GM12892 (cell line): ENCODE results near the gene CUBN.

Experiments used
- DNase-seq: peaks from one replicate; pipeline ENCODE4 v3.0.0; 2011; ENCODE audit not compliant: insufficient read length
- FAIRE-seq: peaks from 2 replicates; lab custom pipeline; 2011; peaks lifted over from hg19 to GRCh38; lab: Jason Lieb, UNC
- POLR2A ChIP-seq: IDR thresholded peaks from 2 replicates; pipeline ENCODE4 v1.6.1; 2011; ENCODE audit warnings: low read depth, low read length, control low read depth
- POLR2AphosphoS5 ChIP-seq: IDR thresholded peaks from 2 replicates; pipeline ENCODE4 v1.6.1; 2011; ENCODE audit warnings: low read depth, low read length, control low read depth
- TAF1 ChIP-seq: IDR thresholded peaks from 2 replicates; pipeline ENCODE4 v1.6.1; 2011; ENCODE audit warnings: low read depth, mild to moderate bottlenecking, control low read depth, low read length, borderline replicate concordance

Gene CUBN

GRCh38 chr10:17140386-17140761 lies 10.8 kb upstream of the CUBN start:
- TF ChIP-seq TAF1 = no peak
- TF ChIP-seq POLR2A = no peak
- FAIRE-seq (no peak), DNase-seq (no peak)

GRCh38 chr10:17138460-17139042 lies 8.9 kb upstream of the CUBN start:
- TF ChIP-seq POLR2A (no peak), POLR2AphosphoS5 (no peak), TAF1 (no peak)
- DNase-seq (no peak), FAIRE-seq (no peak)

GRCh38 chr10:17134737-17135260 lies 5.2 kb upstream of the CUBN start:
- FAIRE-seq = no peak
- TF ChIP-seq TAF1 (no peak), POLR2AphosphoS5 (no peak), POLR2A (no peak)
- no peak for DNase-seq

- FAIRE-seq (no peak), DNase-seq (no peak)
- TF ChIP-seq POLR2A (no peak), TAF1 (no peak), POLR2AphosphoS5 (no peak)
Observed at GRCh38 chr10:17134282-17134681, 4.7 kb upstream of the CUBN start.

GRCh38 chr10:17128261-17128660 lies 1.4 kb downstream of the CUBN start:
- DNase-seq (no peak), FAIRE-seq (no peak)
- TF ChIP-seq POLR2A = no peak
- no peak for TF ChIP-seq TAF1
- TF ChIP-seq POLR2AphosphoS5 = no peak

GRCh38 chr10:17126327-17126726 lies 3.3 kb downstream of the CUBN start:
- no peak for FAIRE-seq
- TF ChIP-seq POLR2AphosphoS5 (no peak), POLR2A (no peak), TAF1 (no peak)

GRCh38 chr10:17125206-17125893 lies 4.3 kb downstream of the CUBN start:
- no peak for DNase-seq
- TF ChIP-seq TAF1 = no peak
- TF ChIP-seq POLR2A = no peak
- no peak for TF ChIP-seq POLR2AphosphoS5
- no peak for FAIRE-seq

More at GRCh38 chr10:17126327-17126726, 3.3 kb downstream of the CUBN start:
- no peak for DNase-seq

- DNase-seq = no peak
- FAIRE-seq = no peak
- no peak for TF ChIP-seq TAF1
- TF ChIP-seq POLR2A = no peak
- no peak for TF ChIP-seq POLR2AphosphoS5
Observed at GRCh38 chr10:17123961-17124360, 5.7 kb downstream of the CUBN start.

- no peak for DNase-seq
- no peak for FAIRE-seq
- TF ChIP-seq POLR2A (no peak), TAF1 (no peak), POLR2AphosphoS5 (no peak)
Observed at GRCh38 chr10:17122726-17123661, 6.6 kb downstream of the CUBN start.

- FAIRE-seq (no peak), DNase-seq (no peak)
- TF ChIP-seq POLR2AphosphoS5 = no peak
- TF ChIP-seq POLR2A = no peak
- no peak for TF ChIP-seq TAF1
Observed at GRCh38 chr10:17122052-17122451, 7.6 kb downstream of the CUBN start.

- FAIRE-seq (no peak), DNase-seq (no peak)
- TF ChIP-seq POLR2A (no peak), POLR2AphosphoS5 (no peak), TAF1 (no peak)
Observed at GRCh38 chr10:17120694-17121093, 8.9 kb downstream of the CUBN start.

- TF ChIP-seq POLR2AphosphoS5 (no peak), POLR2A (no peak), TAF1 (no peak)
- FAIRE-seq (no peak), DNase-seq (no peak)
Observed at GRCh38 chr10:17119845-17120244, 9.8 kb downstream of the CUBN start.
